ENCODE measurements around the gene LRFN5. TPM values are rescaled to one million over a fixed set of nuclear protein-coding genes. Genes with fewer than 3 reads are reported as not detected.
A peak's percentile ranks its signal among the peaks of the same experiment; 100 is the strongest.
"Not testable (repeated sequence)": the region's sequence is repeated elsewhere in the genome, so short reads cannot be mapped to it uniquely, and the experiment has no call there.

LRFN5 gene
- total RNA-seq, 2 donors from 2014 or later: 0.26 to 0.39 TPM

- Histone ChIP-seq H3K9me3 (no peaks in the 10 kb centered on the region), H3K27ac (no peak overlapping the region), H3K4me1 (no peaks in the 10 kb centered on the region), H3K4me3 (no peak overlapping the region), H3K36me3 (no peaks in the 10 kb centered on the region), H3K27me3 (no peaks in the 10 kb centered on the region)
- DNase-seq (ENCODE audit: low spot score): no peak
- TF ChIP-seq CTCF (IDR thresholded peaks at IDR 0.05): no peak
Observed at GRCh38 chr14:41597647-41598046, 9.0 kb upstream of the LRFN5 start.

GRCh38 chr14:41599805-41600385, 6.8 kb upstream of the LRFN5 start:
- H3K36me3 ChIP-seq; DNase-seq (ENCODE audit: low spot score); H3K4me1 ChIP-seq; H3K27me3 ChIP-seq; H3K27ac ChIP-seq; H3K4me3 ChIP-seq; H3K9me3 ChIP-seq: not testable (repeated sequence)

- Histone ChIP-seq H3K27me3 (peaks cover 1 to 5% of the 10 kb centered on the region in 2 donors), H3K4me1 (peaks cover 0 to 19% of the 10 kb centered on the region in 2 donors), H3K4me3 (peak overlapping the region; percentile 45 to 62), H3K27ac (peak overlapping the region; percentile 59 to 71), H3K36me3 (no peaks in the 10 kb centered on the region), H3K9me3 (no peaks in the 10 kb centered on the region)
- DNase-seq (ENCODE audit: low spot score): no peak
- no peak for TF ChIP-seq CTCF (IDR thresholded peaks at IDR 0.05)
Observed at GRCh38 chr14:41604721-41605531, 1.8 kb upstream of the LRFN5 start.

GRCh38 chr14:41605550-41606281, 960 bp upstream of the LRFN5 start:
- Histone ChIP-seq H3K4me1 (peaks cover 0 to 19% of the 10 kb centered on the region in 2 donors), H3K36me3 (no peaks in the 10 kb centered on the region), H3K4me3 (peak overlapping the region; percentile 45 to 62), H3K27me3 (peaks cover 3 to 5% of the 10 kb centered on the region in 2 donors), H3K9me3 (no peaks in the 10 kb centered on the region), H3K27ac (peak overlapping the region; percentile 59 to 71)
- TF ChIP-seq CTCF (IDR thresholded peaks at IDR 0.05): no peak
- DNase-seq (ENCODE audit: low spot score): no peak

- no peak for TF ChIP-seq CTCF (IDR thresholded peaks at IDR 0.05)
- Histone ChIP-seq H3K27me3 (peaks cover 3 to 5% of the 10 kb centered on the region in 2 donors), H3K36me3 (no peaks in the 10 kb centered on the region), H3K9me3 (no peaks in the 10 kb centered on the region), H3K4me3 (peak overlapping the region; percentile 45 to 62), H3K4me1 (peaks cover 0 to 19% of the 10 kb centered on the region in 2 donors), H3K27ac (peak overlapping the region; percentile 59 to 71)
- DNase-seq (ENCODE audit: low spot score): no peak
Observed at GRCh38 chr14:41606282-41606531, 469 bp upstream of the LRFN5 start.

- peaks cover 3 to 5% of the 10 kb centered on the region in 2 donors for H3K27me3 ChIP-seq
- TF ChIP-seq CTCF (IDR thresholded peaks at IDR 0.05): no peak
- peak overlapping the region; percentile 59 to 71 for H3K27ac ChIP-seq
- H3K36me3 ChIP-seq: no peaks in the 10 kb centered on the region
- H3K9me3 ChIP-seq: no peaks in the 10 kb centered on the region
- no peak for DNase-seq (ENCODE audit: low spot score)
- peak overlapping the region; percentile 45 to 62 for H3K4me3 ChIP-seq
- H3K4me1 ChIP-seq: peaks cover 0 to 19% of the 10 kb centered on the region in 2 donors
Observed at GRCh38 chr14:41607304-41607775, 664 bp downstream of the LRFN5 start.
